ENCODE data around the gene LHB.
"Not testable (repeated sequence)": the region's sequence is repeated elsewhere in the genome, so short reads cannot be mapped to it uniquely, and the experiment has no call there.

Gene LHB

DNA sequence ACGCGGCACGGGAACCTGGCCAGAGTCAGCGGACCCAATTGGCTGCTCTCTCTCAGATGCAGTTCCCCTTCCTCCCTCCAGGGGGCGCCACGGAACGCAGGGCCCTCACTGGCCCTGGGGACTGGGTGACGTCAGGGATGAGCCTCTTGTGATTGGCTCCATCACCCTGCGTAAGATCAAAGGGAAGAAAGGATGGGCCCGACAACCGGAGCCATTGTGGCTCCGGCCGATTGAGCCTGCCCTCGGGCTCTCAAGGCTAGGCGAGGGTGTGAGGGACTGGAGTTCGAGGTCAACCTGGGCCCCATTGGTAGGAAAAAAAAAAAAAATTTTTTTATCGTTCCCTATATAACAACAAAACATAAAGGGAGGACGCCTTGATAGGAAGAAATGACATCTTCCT lies 19.9 kb upstream of the LHB start, which contains the start of gene CGB1:
Gene CGB1, minus strand, starts transcription at position 81 of the 400 bp plus-strand sequence. CDS start 184 bp downstream, outside the sequence.
- peak; percentile 58 for DNase-seq

DNA sequence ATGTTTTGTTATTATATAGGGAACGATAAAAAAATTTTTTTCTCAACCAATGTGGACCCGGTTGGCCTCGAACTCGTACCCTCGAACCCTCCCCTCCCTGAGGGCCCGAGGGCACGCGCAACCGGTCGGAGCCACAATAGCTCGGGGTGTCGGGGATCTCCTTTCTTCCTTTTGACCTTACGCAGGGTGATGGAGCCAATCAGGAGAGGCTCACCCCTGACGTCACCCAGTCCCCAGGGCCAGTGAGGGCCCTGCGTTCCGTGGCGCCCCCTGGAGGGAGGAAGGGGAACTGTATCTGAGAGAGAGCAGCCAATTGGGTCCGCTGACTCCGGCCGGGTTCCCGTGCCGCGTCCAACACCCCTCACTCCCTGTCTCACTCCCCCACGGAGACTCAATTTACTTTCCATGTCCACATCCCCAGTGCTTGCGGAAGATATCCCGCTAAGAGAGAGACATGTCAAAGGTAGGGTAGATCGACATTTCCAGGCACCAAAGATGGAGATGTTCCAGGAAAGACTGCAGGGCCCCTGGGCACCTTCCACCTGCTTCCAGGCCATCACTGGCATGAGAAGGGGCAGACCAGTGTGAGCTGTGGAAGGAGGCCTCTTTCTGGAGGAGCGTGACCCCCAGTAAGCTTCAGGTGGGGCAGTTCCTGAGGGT lies 14.9 kb upstream of the LHB start, which contains the start of gene CGB2:
Gene CGB2, plus strand, starts transcription at position 249 of the 660 bp plus-strand sequence. Its CDS starts 206 bp downstream, at position 455.
- peak; percentile 75 for DNase-seq

DNA sequence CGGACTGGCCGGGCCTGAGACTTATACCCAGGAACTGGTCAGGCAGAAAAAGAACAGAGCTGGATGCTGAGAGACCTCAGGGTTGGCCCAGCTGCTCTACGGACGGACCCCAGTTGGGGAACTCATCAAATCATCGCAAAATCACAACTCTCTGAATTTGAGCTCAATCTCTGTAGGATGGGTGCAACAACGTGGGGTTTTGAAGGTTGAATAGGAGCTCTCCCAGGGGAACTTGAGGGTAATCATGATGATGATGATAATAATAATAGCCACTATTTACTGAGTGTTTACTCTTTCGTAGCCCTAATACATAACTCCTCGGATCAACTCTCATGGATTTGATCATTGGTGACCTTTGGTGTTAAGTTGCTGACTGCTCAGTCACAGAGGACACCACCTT lies 13.4 kb upstream of the LHB start:
- not testable (repeated sequence) for DNase-seq

DNA sequence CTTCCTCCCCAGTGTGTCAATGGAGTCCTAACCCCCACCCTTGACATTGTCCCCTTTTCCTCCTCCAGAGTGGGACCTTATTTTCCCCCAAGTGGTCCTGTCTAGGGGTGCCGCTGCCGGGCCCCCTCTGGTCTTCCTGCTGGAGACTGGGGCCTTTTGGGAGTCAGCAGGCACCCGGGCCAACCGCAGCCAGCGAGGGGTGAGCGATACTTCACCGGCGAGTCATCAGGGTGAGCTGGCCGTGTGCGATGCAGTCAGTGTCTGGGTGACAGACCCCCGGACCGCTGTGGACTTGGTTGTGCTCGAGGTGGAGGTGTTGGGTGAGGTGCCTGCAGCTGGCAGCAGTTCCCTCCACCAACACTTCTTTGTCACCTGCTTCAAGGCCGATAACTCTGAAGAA lies 12.9 kb upstream of the LHB start:
- DNase-seq, result not testable (repeated sequence)

DNA sequence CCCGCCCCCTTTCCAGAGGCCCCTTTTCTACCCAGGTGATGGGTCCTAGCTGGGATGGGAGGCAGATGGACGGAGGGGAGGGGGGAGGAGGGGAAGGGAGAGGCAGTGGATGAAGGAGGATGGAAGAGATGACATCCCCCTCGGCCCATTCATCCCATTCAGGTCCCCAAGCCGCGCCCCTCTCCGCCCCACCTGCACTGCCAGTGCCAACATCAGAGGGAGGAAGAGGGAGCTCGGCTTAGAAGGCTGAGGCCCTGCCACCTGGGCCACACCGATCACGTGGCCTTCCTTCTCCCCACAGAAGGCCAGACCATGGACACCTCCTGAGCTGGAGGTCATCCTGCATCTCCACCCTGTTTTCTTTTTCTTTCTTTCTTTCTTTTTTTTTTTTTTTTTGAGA lies 11.8 kb upstream of the LHB start:
- DNase-seq, result not testable (repeated sequence)

DNA sequence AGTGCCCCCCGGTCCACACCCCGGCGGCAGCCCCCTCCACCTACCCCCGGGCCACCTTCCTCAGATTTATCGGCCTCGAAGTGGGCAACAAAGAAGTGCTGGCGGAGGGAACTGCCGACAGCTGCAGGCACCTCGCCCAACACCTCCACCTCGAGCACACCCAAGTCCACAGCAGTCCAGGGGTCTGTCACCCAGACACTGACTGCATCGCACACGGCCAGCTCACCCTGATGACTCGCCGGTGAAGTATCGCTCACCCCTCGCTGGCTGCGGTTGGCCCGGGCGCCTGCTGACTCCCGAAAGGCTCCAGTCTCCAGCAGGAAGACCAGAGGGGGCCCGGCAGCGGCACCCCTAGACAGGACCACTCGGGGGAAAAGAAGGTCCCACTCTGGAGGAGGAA lies 8.7 kb upstream of the LHB start:
- DNase-seq, result not testable (repeated sequence)

DNA sequence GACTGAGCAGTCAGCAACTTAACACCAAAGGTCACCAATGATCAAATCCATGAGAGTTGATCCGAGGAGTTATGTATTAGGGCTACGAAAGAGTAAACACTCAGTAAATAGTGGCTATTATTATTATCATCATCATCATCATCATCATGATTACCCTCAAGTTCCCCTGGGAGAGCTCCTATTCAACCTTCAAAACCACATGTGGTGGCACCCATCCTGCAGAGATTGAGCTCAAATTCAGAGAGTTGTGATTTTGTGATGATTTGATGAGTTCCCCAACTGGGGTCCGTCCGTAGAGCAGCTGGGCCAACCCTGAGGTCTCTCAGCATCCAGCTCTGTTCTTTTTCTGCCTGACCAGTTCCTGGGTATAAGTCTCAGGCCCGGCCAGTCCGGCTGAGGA lies 8.2 kb upstream of the LHB start:
- not testable (repeated sequence) for DNase-seq

DNA sequence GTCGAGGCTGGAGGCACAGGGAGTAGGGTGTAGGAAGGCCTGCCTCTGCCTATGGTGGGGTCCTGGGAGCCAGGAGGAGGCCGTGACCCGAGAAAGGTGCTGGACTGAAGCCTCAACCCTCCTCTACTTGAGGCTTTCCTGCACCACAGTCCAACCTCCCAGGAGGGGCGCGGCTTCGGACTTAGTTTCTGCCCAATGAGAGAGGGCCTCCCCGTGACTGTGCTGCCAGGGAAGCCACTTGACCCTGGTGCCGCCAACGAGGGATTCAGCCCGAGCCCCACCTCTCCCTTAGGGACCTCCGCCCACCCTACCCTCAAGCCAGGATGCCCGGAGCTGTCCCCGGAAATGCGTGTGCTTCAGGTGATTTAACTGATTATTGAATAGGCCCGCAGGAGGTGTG lies 7.3 kb upstream of the LHB start, which contains the start of gene CGB3:
Gene CGB3, minus strand, starts transcription at position 101 of the 400 bp plus-strand sequence. CDS start 362 bp downstream, outside the sequence.
- not testable (repeated sequence) for DNase-seq

DNA sequence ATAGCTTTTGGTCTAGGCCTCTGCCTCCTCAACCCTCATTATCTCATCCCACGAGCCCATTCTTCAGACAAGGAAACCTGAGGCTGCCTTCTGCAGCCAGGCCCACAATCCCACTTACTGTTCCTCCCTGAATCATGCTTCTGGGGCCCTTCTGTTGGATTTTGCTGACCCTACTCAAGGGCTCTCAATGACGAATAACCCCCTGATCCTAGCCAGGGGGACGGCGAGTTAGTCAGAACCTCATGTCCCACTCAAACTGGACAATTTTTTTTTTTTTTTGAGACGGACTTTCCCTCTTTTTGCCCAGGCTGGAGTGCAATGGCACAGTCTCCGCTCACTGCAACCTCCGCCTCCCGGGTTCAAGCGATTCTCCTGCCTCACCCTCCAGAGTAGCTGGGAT lies 5.2 kb upstream of the LHB start:
- DNase-seq, result no peak

DNA sequence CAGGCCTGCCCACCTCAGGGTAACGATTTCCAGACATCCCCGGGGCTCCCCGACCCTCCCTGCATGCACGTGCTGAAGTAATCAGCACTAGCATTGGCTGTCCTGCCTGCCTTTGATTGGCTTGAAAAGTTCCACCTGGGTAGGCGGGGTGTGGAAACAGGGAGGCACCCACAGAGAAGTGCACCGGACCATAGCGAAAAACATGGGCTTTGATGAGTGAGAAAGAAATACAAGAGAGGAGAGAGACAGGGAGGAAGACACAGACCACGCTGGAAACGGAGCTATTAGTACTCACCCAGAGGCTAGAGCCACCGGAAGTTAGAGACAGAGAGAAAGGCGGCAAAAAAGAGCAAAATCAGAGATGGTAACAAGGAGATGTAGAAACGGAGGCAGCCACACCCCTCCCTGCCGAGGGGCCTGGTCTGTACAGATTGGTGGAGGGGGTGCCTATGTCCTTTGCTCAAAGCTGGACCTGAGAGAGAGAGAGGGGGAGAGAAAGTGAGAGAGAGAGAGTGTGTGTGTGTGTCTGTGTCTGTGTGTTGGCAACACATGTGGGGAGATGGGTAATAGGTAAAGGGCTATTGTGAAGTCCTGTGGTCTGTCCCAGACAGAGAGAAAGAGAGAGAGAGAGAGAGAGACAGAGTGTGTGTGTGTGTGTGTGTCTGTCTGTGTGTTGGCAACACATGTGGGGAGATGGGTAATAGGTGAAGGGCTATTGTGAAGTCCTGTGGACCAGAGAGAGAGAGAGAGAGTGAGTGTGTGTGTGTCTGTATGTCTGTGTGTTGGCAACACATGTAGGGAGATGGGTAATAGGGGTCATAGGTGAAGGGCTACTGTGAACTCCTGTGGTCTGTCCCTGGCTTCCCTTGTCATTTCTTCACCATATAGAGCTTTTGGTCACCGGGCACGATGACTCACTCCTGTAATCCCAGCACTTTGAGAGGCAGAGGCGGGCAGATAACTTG lies 4.3 kb upstream of the LHB start:
- DNase-seq, result no peak

DNA sequence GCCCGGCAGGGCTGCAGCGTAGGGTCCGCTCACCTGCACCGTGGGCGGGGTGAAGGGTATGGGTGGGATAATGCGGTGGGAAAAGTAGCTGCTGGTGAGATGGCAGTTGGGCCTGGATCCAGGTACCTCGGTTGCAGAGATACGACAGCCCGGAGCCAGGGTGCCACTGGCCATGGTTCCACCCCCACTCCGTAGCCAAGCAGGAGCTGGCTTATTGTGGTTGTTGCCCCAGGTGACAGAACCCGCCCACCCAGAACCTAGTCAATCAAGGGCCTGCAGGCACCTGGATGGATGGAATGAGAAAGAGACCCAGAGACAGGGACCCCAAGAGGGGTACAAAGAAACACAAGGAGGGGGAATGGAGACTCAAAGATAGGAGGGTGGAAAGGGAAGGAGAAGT lies 3.5 kb upstream of the LHB start:
- DNase-seq, result no peak

DNA sequence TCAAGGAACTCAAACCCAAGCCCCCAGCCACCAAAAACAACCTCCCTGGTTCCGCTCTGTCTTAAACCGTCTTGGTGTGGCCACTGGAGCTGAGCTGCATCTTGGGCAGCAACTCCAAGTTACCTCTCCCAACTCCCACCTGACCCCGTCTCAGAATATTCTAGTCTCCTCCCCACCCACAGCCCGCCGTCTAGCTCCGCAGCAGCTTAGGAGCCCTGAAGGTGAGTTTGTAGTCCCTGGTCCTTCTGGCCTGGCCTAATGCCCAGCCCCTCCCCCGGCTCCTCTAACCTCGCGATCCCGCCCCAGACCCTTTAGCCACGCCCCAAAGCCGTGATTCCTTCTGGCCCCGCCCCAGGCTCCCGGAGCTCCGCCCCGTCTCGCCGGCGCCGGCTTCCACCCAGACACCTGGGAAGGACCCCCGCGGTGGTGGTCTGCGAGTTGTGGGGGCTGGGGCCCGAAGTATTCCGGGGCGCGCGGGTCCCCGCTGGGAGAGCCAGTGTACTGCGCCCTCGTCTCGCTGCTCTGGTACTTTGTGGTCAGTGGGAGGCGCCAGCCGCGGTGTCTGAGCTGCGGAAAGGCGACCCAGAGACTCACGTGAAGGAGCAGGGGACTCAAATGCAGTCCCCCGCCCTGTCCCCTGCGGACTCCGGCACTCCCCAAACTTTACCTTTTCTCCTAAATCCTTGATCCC lies 2.5 kb upstream of the LHB start:
- peak; percentile 16 for DNase-seq

DNA sequence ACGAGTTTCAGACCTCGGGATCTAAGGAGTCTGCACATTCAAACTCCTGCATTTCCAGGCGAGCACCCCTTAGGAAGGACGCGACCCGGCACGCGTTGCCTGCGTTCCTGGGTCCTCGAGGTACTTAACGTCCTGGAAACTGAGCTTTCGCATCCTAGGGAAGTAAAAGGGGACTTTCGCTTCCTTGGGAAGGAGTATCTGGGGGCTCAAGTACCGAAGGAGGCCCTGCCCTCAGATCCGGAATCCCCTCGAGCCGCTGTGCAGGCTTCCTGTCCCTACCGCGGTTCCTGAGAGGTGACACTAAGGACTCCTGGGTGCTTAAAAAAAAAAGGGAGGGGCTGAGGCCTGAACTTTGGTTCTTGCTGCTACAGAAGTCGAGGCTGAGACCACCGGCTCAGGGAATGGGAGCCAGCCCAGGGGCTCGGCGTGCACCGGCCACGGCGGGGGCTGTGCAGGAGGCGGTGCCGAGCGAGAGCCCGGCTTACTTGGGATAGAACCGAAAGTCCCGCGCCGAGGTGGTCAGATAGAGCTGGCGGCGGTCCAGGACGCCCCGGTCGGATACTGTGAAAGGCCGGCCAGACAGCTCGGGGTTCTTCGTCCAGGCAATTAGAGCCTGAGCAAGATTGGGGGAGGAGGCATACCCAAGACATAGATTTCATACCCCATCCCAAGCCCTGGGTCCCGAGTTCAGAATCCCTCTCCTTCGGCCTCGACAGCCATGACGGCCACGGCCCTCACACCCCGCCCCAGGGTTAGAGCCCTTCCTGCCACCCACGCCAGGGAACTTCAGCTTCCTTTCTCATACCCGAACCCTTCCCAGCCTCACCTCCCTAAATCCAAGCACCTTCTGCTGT lies 1.7 kb upstream of the LHB start:
- peak; percentile 14 for DNase-seq

DNA sequence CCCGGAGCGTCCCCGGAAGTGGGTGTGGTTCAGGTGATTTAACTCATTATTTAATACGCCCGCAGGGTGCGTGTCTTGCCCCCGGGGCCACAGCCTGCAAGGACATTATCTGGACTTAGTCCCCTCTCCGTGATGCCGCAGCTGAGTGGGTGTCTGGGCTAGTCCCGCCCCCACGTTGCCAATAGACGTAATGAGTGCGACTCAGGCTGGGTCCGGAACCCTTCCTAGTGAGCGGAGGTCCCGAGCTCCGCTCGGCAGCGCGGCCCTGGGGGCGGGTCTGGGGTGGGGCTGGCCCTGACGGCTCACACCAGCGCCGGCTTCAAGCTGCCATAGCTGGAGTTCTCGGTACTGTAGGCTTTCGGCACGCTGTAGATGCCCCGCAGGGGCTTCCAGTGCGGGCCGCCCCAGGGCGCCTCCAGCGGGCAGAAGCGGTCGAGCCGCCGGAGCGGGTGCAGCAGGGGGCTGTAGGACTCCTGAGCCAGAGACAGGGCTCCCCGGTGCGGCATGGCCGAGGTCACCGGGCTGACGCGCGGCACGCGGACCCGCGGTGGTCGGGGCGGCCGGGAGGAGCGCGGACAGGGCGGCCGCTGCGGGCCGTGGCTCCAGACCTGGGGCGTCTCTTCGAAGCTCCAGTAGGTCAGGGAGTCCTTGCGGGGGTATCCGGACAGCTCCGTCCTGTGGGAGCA lies 918 bp upstream of the LHB start:
- DNase-seq, result peak; percentile 62

DNA sequence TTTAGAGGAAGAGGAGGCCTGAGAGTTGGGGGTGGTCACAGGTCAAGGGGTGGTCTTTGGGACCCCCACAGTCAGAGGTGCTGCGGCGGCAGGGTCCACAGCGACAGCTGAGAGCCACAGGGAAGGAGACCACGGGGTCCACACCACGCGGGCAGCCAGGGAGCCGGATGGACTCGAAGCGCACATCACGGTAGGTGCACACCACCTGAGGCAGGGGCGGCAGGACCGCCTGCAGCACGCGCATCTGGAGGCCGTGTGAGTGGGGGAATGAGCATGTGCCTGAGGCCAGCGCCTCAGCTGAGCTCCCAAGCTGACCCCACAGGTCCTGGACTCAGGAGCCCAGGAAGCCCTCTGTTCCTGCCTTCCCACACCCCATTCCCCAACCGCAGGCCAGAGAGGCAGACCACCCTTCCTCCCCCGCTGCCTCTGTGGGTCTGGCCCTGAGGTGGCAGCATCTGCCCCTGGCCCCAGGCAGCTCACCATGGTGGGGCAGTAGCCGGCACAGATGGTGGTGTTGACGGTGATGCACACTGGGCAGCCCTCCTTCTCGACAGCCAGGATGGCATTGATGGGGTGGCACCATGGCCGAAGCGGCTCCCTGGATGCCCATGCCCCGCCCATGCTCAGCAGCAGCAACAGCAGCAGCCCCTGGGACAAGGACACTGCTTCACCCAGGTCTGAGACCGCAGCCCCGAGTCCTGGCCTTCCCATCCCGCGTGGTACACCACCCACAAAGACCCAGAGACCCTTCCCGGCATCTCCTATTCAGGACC lies 638 bp downstream of the LHB start:
- DNase-seq, result no peak

DNA sequence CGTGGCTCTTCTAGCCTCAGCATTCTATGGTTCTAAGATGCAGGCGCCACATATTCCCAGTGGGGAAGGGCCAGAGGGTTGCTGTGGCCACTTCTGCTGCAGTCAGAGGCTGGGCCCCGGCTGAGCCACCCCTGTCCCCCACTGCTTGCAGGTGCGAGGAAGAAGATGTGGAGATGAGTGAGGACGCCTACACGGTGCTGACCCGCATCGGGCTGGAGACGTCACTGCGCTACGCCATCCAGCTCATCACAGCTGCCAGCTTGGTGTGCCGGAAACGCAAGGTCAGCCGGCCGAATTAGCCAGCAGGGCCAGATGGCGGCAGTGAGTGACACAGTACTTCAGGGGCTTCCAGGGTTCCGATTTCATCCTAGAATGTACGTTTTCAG lies 2.0 kb downstream of the LHB start:
- no peak for DNase-seq

DNA sequence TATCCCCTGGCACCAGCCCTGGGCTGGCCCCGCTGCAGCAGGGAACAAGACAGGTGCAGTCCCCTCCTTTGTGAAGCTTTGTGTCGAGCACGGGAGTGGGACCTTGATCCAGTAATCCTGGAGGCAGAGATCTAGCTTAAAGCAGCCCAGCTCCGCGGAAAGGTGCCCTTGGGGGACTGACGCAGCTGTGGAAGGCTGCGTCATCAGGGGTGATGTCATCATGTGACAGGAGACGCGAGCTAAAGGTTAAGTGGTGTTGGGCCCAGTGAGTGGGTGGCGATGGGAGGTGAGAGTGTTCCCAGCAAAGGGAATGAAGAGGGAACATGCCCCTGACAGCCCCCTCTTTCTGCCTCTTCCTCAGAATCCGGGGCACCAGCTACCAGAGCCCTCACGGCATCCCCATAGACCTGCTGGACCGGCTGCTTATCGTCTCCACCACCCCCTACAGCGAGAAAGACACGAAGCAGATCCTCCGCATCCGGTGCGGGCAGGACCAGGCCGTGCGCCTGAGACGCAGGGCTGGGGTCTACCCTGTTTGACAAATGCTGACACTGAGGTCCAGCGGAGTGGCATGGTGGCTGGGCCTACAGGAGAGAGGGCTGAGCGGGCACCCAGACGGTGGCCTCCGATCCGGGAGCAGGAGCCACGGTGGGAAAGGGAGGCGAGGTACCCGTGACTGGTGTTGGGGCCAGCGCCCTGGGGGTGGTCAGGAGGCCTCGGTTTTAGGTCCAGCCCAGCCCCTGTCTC lies 2.6 kb downstream of the LHB start:
- DNase-seq, result no peak

DNA sequence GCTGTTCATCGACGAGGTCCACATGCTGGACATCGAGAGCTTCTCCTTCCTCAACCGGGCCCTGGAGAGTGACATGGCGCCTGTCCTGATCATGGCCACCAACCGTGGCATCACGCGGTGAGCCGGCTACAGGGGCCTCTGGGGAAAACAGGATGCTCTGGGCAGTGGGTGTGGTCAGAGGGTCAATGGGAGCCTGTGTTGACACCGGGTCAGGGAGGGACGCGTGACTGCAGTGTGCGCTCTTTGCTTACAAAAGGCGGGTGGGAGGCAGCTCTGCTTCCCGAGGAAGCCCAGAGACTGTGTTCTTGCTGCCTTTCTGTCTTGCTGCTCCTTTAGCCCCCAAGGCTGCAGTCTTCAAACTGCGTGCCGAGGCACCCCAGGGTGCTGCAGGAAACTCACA lies 5.7 kb downstream of the LHB start:
- DNase-seq, result no peak

DNA sequence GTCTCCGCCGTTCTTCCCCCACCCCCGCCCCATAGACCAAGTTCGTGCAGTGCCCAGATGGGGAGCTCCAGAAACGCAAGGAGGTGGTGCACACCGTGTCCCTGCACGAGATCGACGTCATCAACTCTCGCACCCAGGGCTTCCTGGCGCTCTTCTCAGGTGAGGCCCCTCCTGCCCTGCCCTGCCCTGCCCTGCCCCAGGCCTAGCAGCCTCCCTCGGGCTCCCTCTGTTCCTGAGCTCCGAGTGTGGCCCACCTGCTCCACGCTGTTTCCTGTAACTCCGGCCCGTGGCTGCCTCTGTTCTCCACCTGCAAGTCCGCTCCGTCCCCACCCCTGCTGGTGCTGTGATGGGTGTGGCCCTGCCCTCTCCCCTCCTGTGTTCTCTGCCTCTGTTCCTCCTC lies 6.4 kb downstream of the LHB start:
- no peak for DNase-seq

DNA sequence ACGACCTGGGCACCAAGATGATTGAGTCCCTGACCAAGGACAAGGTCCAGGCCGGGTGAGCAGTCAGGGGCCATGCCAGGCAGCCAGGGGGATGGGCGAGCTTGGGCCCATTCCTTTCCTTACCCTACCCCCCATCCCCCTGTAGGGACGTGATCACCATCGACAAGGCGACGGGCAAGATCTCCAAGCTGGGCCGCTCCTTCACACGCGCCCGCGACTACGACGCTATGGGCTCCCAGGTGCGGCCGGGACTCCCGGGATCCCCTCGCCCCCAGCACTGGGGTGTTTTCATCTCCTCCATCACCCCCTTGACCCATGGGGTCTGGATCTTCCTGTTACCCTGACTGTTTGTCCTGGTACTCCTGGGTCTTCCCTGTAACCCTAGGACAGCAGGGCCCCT lies 7.1 kb downstream of the LHB start:
- no peak for DNase-seq
